K562 (cell line): ENCODE results near the gene SPEG. TPM values are rescaled to one million over a fixed set of nuclear protein-coding genes. Genes with fewer than 3 reads are reported as not detected.

Experiments
- ATAC-seq: fragments of 200-7000 bp; cut with Tn5 transposase; 3 replicates; pipeline ENCODE4 v1.9.1; 2020; ENCODE audit warnings: moderate library complexity
- BruUV-seq: library from RNA; stranded (reverse); fragments of 400-500 nt; replicated peaks from 2 replicates; lab custom pipeline; 2021; lab: Mats Ljungman, UMichigan
- CTCF ChIA-PET: fragments of 300-600 bp; formaldehyde crosslinking; extraction: SDS; loops from one replicate; lab custom pipeline; 2021; ENCODE audit warnings: low intra/inter-chr PET ratio; lab: Yijun Ruan, JAX
- POLR2A ChIA-PET: fragments of 300-600, 350-650 bp; sonication (Branson Sonifier 250); formaldehyde crosslinking; extraction: SDS; loops from one replicate; lab custom pipeline; 2021; ENCODE audit warnings: antibody characterized with exemption, inconsistent platforms; lab: Yijun Ruan, JAX
- DNase-seq, 4 experiments: peaks; one replicate each; pipeline versions ENCODE4 v3.0.0 to v3.0.0-alpha.2; 2011 to 2018; ENCODE audit warnings: low spot score in 3 of 4, mixed read lengths in 3 of 4; ENCODE audit errors: extremely low read depth in 1 of 4
- FAIRE-seq: peaks from 2 replicates; lab custom pipeline; 2011; peaks lifted over from hg19 to GRCh38; lab: Jason Lieb, UNC
- H2AFZ ChIP-seq: 2 replicates; pipeline ENCODE4 v1.6.0; 2011; ENCODE audit warnings: low read depth, low read length, control low read depth, inconsistent platforms
- H3K27ac ChIP-seq: fragments of 200-600 bp; 3 replicates; pipeline ENCODE4 v1.8.0; 2011; ENCODE audit warnings: low read depth, mild to moderate bottlenecking, control low read depth, inconsistent platforms, low read length, moderate library complexity, mixed read lengths; ENCODE audit errors: extremely low read depth
- H3K27me3 ChIP-seq, 2 experiments: fragments of 300-600 bp in 1 of 2; 2 replicates in 1 of 2; 3 replicates in 1 of 2; pipeline versions ENCODE4 v1.6.0 to v1.8.0; 2011; ENCODE audit warnings: inconsistent platforms in 2 of 2, low read length in 2 of 2, mild to moderate bottlenecking in 1 of 2, mixed read lengths in 1 of 2, moderate library complexity in 1 of 2; ENCODE audit not compliant: control insufficient read depth in 2 of 2, insufficient read depth in 2 of 2
- H3K36me3 ChIP-seq: fragments of 300-600 bp; 3 replicates; pipeline ENCODE4 v1.8.0; 2011; ENCODE audit warnings: mild to moderate bottlenecking, low read length, inconsistent platforms; ENCODE audit not compliant: control insufficient read depth, insufficient read depth
- H3K4me1 ChIP-seq, 2 experiments: fragments of 200-600 bp in 1 of 2; replicated peaks in 1 of 2; 2 replicates in 1 of 2; 3 replicates in 1 of 2; pipeline versions ENCODE4 v1.5.1 to v1.8.0; 2011; ENCODE audit warnings: inconsistent platforms in 2 of 2, low read length in 2 of 2, mild to moderate bottlenecking in 1 of 2, mixed read lengths in 1 of 2, moderate library complexity in 1 of 2; ENCODE audit not compliant: control insufficient read depth in 2 of 2, insufficient read depth in 2 of 2
- H3K4me2 ChIP-seq: 2 replicates; pipeline ENCODE4 v1.6.1; 2011; ENCODE audit warnings: low read length, control low read depth, inconsistent platforms, mixed read lengths; ENCODE audit not compliant: insufficient read depth
- H3K4me3 ChIP-seq: fragments of 200-600 bp; sonication (generic), shearing (Covaris generic); 2 replicates; pipeline ENCODE4 v1.5.1; 2016; ENCODE audit warnings: control low read depth, inconsistent platforms
- H3K79me2 ChIP-seq: fragments of 200-600 bp; 3 replicates; pipeline ENCODE4 v1.8.0; 2011; ENCODE audit warnings: low read length, inconsistent platforms; ENCODE audit not compliant: control insufficient read depth, insufficient read depth
- H3K9ac ChIP-seq, 2 experiments: 2 replicates each; pipeline versions ENCODE4 v1.6.0 to v1.6.1; 2011; ENCODE audit warnings: low read depth in 2 of 2, low read length in 2 of 2, control low read depth in 1 of 2, inconsistent platforms in 1 of 2, mild to moderate bottlenecking in 1 of 2, mixed read lengths in 1 of 2; ENCODE audit not compliant: insufficient read depth in 1 of 2
- H3K9me1 ChIP-seq: one replicate; pipeline ENCODE4 v1.6.0; 2011; ENCODE audit warnings: inconsistent platforms, mild to moderate bottlenecking, low read length, moderate library complexity; ENCODE audit not compliant: control insufficient read depth, insufficient read depth
- H3K9me3 ChIP-seq: replicated peaks from 2 replicates; pipeline ENCODE4 v1.5.1; 2011; ENCODE audit warnings: low read depth, low read length, inconsistent platforms; ENCODE audit not compliant: control insufficient read depth, insufficient read depth
- H4K20me1 ChIP-seq: replicated peaks from 2 replicates; pipeline ENCODE4 v1.6.1; 2011; ENCODE audit warnings: low read length, inconsistent platforms, mixed read lengths; ENCODE audit not compliant: control insufficient read depth, insufficient read depth
- ATF3 ChIP-seq, 2 experiments: fragments of 450-650 bp in 1 of 2; sonication (generic) in 1 of 2; formaldehyde crosslinking in 1 of 2; IDR thresholded peaks in 1 of 2; conservative IDR thresholded peaks in 1 of 2; 2 replicates each; pipeline versions ENCODE4 v1.6.1 to v1.8.1; 2016 to 2023; ENCODE audit warnings: mild to moderate bottlenecking in 2 of 2, moderate library complexity in 2 of 2, inconsistent platforms in 1 of 2, missing genetic modification reagents in 1 of 2
- JUNB ChIP-seq: fragments of 450-650 bp; formaldehyde crosslinking; conservative IDR thresholded peaks from 2 replicates; pipeline ENCODE4 v1.4.0; 2020; ENCODE audit warnings: mild to moderate bottlenecking
- MAZ ChIP-seq, 2 experiments: fragments of 450-650 bp in 1 of 2; sonication (generic) in 1 of 2; formaldehyde crosslinking; IDR thresholded peaks in 1 of 2; conservative IDR thresholded peaks in 1 of 2; 2 replicates each; pipeline versions ENCODE4 v1.4.0 to v1.5.0; 2020; ENCODE audit warnings: mild to moderate bottlenecking in 1 of 2, missing genetic modification reagents in 1 of 2
- MYNN ChIP-seq, 2 experiments: sonication (generic); formaldehyde crosslinking in 1 of 2; IDR thresholded peaks; 2 replicates each; pipeline versions ENCODE4 v1.5.0 to v1.6.1; 2016 to 2020; ENCODE audit warnings: antibody characterized with exemption in 1 of 2, missing genetic modification reagents in 1 of 2
- NELFE ChIP-seq: IDR thresholded peaks from 2 replicates; pipeline ENCODE4 v1.6.1; 2011; ENCODE audit warnings: mild to moderate bottlenecking; ENCODE audit not compliant: insufficient read depth, insufficient read length
- RBFOX2 ChIP-seq: fragments of 200-400 bp; formaldehyde crosslinking; IDR thresholded peaks from 2 replicates; pipeline ENCODE4 v1.6.1; 2017; ENCODE audit warnings: low read depth, mild to moderate bottlenecking, low read length, moderate library complexity
- RFX5 ChIP-seq: IDR thresholded peaks from 2 replicates; pipeline ENCODE4 v1.6.1; 2011; ENCODE audit warnings: low read depth, mild to moderate bottlenecking, improper control_type of control experiment, low read length
- TAF15 ChIP-seq: fragments of 200-400 bp; formaldehyde crosslinking; IDR thresholded peaks from 2 replicates; pipeline ENCODE4 v1.6.1; 2017; ENCODE audit warnings: mild to moderate bottlenecking, low read depth, low read length, moderate library complexity
- UBTF ChIP-seq, 2 experiments: IDR thresholded peaks; 2 replicates each; pipeline ENCODE4 v1.6.1; 2012; ENCODE audit warnings: improper control_type of control experiment in 2 of 2, low read depth in 2 of 2, low read length in 2 of 2, borderline replicate concordance in 1 of 2
- ZBTB33 ChIP-seq: sonication (generic); formaldehyde crosslinking; IDR thresholded peaks from 2 replicates; pipeline ENCODE4 v1.8.1; 2023; ENCODE audit warnings: mild to moderate bottlenecking, missing genetic modification reagents
- ZFX ChIP-seq: sonication (generic); formaldehyde crosslinking; IDR thresholded peaks from 2 replicates; pipeline ENCODE4 v1.8.0; 2022; ENCODE audit warnings: mild to moderate bottlenecking, missing genetic modification reagents, moderate library complexity
- ZNF232 ChIP-seq: sonication (generic); formaldehyde crosslinking; IDR thresholded peaks from 2 replicates; pipeline ENCODE4 v1.8.0; 2022; ENCODE audit warnings: mild to moderate bottlenecking, missing genetic modification reagents
- ZNF551 ChIP-seq: fragments of 250-450 bp; sonication (Bioruptor Pico); IDR thresholded peaks from 2 replicates; pipeline ENCODE4 v1.5.0; 2021; ENCODE audit warnings: mild to moderate bottlenecking, moderate library complexity
- WGBS: fragments of 100-300 bp; shearing (Covaris generic); methylation state at CpG from one replicate; pipeline ENCODE4 v1.1.6; 2016; ENCODE audit warnings: low coverage, mixed read lengths; ENCODE audit not compliant: insufficient coverage; ENCODE audit errors: missing lambda C conversion rate; 5-methylcytosine and 5-hydroxymethylcytosine counted together
- in situ Hi-C: fragments of 300-500 bp; cut with MboI; formaldehyde crosslinking; loops from 4 replicates; pipeline ENCODE4 v1.15.0; 2018; ENCODE audit warnings: inconsistent platforms, mixed read lengths
- intact Hi-C: fragments of 100-400 bp; cut with micrococcal nuclease; formaldehyde crosslinking; loops from 2 replicates; pipeline ENCODE4 v1.14.2; 2022
- polyA plus RNA-seq, 8 experiments: library from polyadenylated mRNA; depleted of rRNA in 4 of 8; stranded (reverse) in 5 of 8; unstranded in 3 of 8; fragments of >200 nt; fragmentation: Nextera tagmentation in 2 of 8; fragmentation: Illumina TruSeq in 1 of 8; extraction: Ambion mirVana in 2 of 8; extraction: Trizol in 1 of 8; gene quantifications; 2 replicates each; pipeline versions ENCODE4 v1.2.1 to v1.2.3, GENCODE V29; 2011 to 2014; ENCODE audit warnings: inconsistent platforms in 1 of 8, missing spikeins in 1 of 8
- total RNA-seq, 7 experiments: library from RNA; depleted of rRNA in 6 of 7; stranded (reverse); fragments of >200 nt in 6 of 7; fragmentation: Illumina TruSeq in 2 of 7; extraction: Trizol in 2 of 7; gene quantifications; 2 replicates each; pipeline versions ENCODE4 v1.2.1 to v1.2.3, GENCODE V29; 2011 to 2021; ENCODE audit warnings: low replicate concordance in 1 of 7

SPEG gene
- total and polyA plus RNA-seq, 9 of the 15 experiments (the other 6 are each of a cell fraction or from before 2014, with no cell fraction given): 0.49 to 8.7 (median 3.0) TPM

- TF ChIP-seq ZBTB33 (CRISPR knock-in tag) (no peak), JUNB (CRISPR knock-in tag) (no peak), MYNN (IDR thresholded peaks at IDR 0.05) (no peak), MYNN (CRISPR knock-in tag; IDR thresholded peaks at IDR 0.05) (no peak), RBFOX2 (peak; percentile 32; the same call in 1 of the 2 replicates), ZNF232 (no peak)
Observed at GRCh38 chr2:219448776-219449341, 14.2 kb downstream of the SPEG start (continued).

- intact Hi-C loops (no loop called here), in situ Hi-C loops (no loop called here)
- no peak for ATAC-seq
- Histone ChIP-seq H3K4me2 (no peak overlapping the region), H4K20me1 (no peaks in the 10 kb centered on the region), H3K79me2 (no peaks in the 10 kb centered on the region), H3K27ac (no peak overlapping the region), H3K27me3 (no peaks in the 10 kb centered on the region), H2AFZ (no peak overlapping the region), H3K9ac (no peak overlapping the region), H3K36me3 (no peaks in the 10 kb centered on the region), H3K9me3 (no peaks in the 10 kb centered on the region), H3K4me3 (no peak overlapping the region), H3K4me1 (peaks cover 12 to 28% of the 10 kb centered on the region in 2 experiments; a peak in 4 of 5 replicates), H3K9me1 (no peaks in the 10 kb centered on the region)
- FAIRE-seq: no peak
- BruUV-seq: no TSS peak
- POLR2A ChIA-PET: interaction anchor here (1.2 kb wide), 1 partner anchor 12 kb away, joined by 3 read pairs; no protein-coding TSS in a partner anchor
- CTCF ChIA-PET: no interaction called here
- DNase-seq: no peak
- 5% methylated on average over 2 of the region's 5 CpGs for WGBS
- TF ChIP-seq UBTF (IDR thresholded peaks at IDR 0.05; ENCODE audit: borderline replicate concordance in 1 of 2, low read depth in 2 of 2, low read length in 2 of 2) (no peak), NELFE (no peak), ZNF551 (CRISPR knock-in tag) (no peak), MAZ (CRISPR knock-in tag; conservative IDR thresholded peaks at IDR 0.05 in 1 of 2, IDR thresholded peaks at IDR 0.05 in 1 of 2) (no peak), ATF3 (IDR thresholded peaks at IDR 0.05) (no peak), ATF3 (CRISPR knock-in tag; conservative IDR thresholded peaks at IDR 0.05) (no peak), TAF15 (no peak), RFX5 (no peak), ZFX (no peak)
Observed at GRCh38 chr2:219449609-219450008, 15.0 kb downstream of the SPEG start.
